B cell (primary cell): ENCODE results near the gene METTL4.

Experiments
- EZH2 ChIP-seq: IDR thresholded peaks from 2 replicates; pipeline ENCODE4 v1.6.1; 2012; ENCODE audit warnings: borderline replicate concordance, low read depth, mild to moderate bottlenecking, moderate library complexity, low read length; ENCODE audit not compliant: insufficient read depth, poor library complexity, severe bottlenecking
- TF ChIP-seq, protein P1 (sequence below): fragments of 200-600 bp; IDR thresholded peaks from one replicate; pipeline ENCODE4 v1.8.0; 2022; ENCODE audit warnings: antibody characterized with exemption, mild to moderate bottlenecking

- no peak for TF ChIP-seq EZH2
- TF ChIP-seq, protein P1, sequence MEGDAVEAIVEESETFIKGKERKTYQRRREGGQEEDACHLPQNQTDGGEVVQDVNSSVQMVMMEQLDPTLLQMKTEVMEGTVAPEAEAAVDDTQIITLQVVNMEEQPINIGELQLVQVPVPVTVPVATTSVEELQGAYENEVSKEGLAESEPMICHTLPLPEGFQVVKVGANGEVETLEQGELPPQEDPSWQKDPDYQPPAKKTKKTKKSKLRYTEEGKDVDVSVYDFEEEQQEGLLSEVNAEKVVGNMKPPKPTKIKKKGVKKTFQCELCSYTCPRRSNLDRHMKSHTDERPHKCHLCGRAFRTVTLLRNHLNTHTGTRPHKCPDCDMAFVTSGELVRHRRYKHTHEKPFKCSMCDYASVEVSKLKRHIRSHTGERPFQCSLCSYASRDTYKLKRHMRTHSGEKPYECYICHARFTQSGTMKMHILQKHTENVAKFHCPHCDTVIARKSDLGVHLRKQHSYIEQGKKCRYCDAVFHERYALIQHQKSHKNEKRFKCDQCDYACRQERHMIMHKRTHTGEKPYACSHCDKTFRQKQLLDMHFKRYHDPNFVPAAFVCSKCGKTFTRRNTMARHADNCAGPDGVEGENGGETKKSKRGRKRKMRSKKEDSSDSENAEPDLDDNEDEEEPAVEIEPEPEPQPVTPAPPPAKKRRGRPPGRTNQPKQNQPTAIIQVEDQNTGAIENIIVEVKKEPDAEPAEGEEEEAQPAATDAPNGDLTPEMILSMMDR, result no peak
These were observed 49.2 kb downstream of the METTL4 start for GRCh38 chr18:2522112-2522511.
